IMR-90 (cell line): ENCODE data around the gene CYP2D6. TPM values are rescaled to one million over a fixed set of nuclear protein-coding genes. Genes with fewer than 3 reads are reported as not detected.
"Not testable (repeated sequence)": the region's sequence is repeated elsewhere in the genome, so short reads cannot be mapped to it uniquely, and the experiment has no call there.

ENCODE experiments used
- ATAC-seq: fragments of 200-7000 bp; cut with Tn5 transposase; 2 replicates; pipeline ENCODE4 v1.9.1; 2020; ENCODE audit warnings: low read depth, mild to moderate bottlenecking, moderate library complexity
- BruUV-seq: library from RNA; stranded (reverse); fragments of 400-500 nt; replicated peaks from 2 replicates; lab custom pipeline; 2021; lab: Mats Ljungman, UMichigan
- CTCF ChIA-PET: fragments of 300-600 bp; formaldehyde crosslinking; extraction: SDS; loops from one replicate; lab custom pipeline; 2021; ENCODE audit warnings: antibody characterized with exemption; lab: Yijun Ruan, JAX
- POLR2A ChIA-PET: fragments of 300-600 bp; sonication (Branson Sonifier 250); formaldehyde crosslinking; loops from one replicate; lab custom pipeline; 2022; ENCODE audit warnings: antibody characterized with exemption; ENCODE audit not compliant: unreplicated experiment; lab: Charles Lee
- DNase-seq: peaks from one replicate; pipeline ENCODE4 v3.0.0; 2013
- H2AFZ ChIP-seq: replicated peaks from 2 replicates; pipeline ENCODE3; 2013; ENCODE audit warnings: low read length, mild to moderate bottlenecking; ENCODE audit not compliant: poor library complexity
- H2AK5ac ChIP-seq: 2 replicates; pipeline ENCODE4 v1.6.1; 2013; ENCODE audit warnings: low read depth, low read length, inconsistent platforms
- H2AK9ac ChIP-seq: replicated peaks from 2 replicates; pipeline ENCODE3; 2013; ENCODE audit warnings: mild to moderate bottlenecking, low read depth, low read length, moderate library complexity; ENCODE audit not compliant: poor library complexity
- H2BK120ac ChIP-seq: 2 replicates; pipeline ENCODE4 v1.6.1; 2013; ENCODE audit warnings: low read depth, low read length, inconsistent platforms
- H2BK15ac ChIP-seq: 3 replicates; pipeline ENCODE4 v1.6.1; 2013; ENCODE audit warnings: low read depth, low read length, inconsistent platforms
- H2BK20ac ChIP-seq: 2 replicates; pipeline ENCODE4 v1.6.1; 2013; ENCODE audit warnings: low read depth, mild to moderate bottlenecking, inconsistent platforms, low read length, moderate library complexity
- H2BK5ac ChIP-seq: 2 replicates; pipeline ENCODE4 v1.6.1; 2013; ENCODE audit warnings: mild to moderate bottlenecking, low read depth, low read length, inconsistent platforms; ENCODE audit not compliant: poor library complexity, severe bottlenecking
- H3K14ac ChIP-seq: replicated peaks from 2 replicates; pipeline ENCODE4 v1.6.1; 2013; ENCODE audit warnings: low read depth, low read length, inconsistent platforms
- H3K18ac ChIP-seq: 2 replicates; pipeline ENCODE4 v1.6.1; 2013; ENCODE audit warnings: low read depth, low read length, control low read depth
- H3K23ac ChIP-seq: 2 replicates; pipeline ENCODE4 v1.6.1; 2013; ENCODE audit warnings: low read depth, low read length, inconsistent platforms
- H3K27ac ChIP-seq: 2 replicates; pipeline ENCODE4 v1.5.1; 2013; ENCODE audit warnings: mild to moderate bottlenecking, control low read depth, low read length; ENCODE audit not compliant: insufficient read depth
- H3K27me3 ChIP-seq: 2 replicates; pipeline ENCODE4 v1.6.1; 2013; ENCODE audit warnings: low read length; ENCODE audit not compliant: control insufficient read depth, insufficient read depth
- H3K36me3 ChIP-seq: 2 replicates; pipeline ENCODE4 v1.6.1; 2013; ENCODE audit warnings: low read length, mixed read lengths; ENCODE audit not compliant: control insufficient read depth, insufficient read depth
- H3K4ac ChIP-seq: 2 replicates; pipeline ENCODE4 v1.6.1; 2013; ENCODE audit warnings: low read depth, low read length, inconsistent platforms
- H3K4me1 ChIP-seq: 2 replicates; pipeline ENCODE4 v1.6.1; 2013; ENCODE audit warnings: low read length, mixed read lengths; ENCODE audit not compliant: control insufficient read depth, insufficient read depth
- H3K4me2 ChIP-seq: 2 replicates; pipeline ENCODE4 v1.6.1; 2013; ENCODE audit warnings: low read depth, mild to moderate bottlenecking, control low read depth, low read length, moderate library complexity
- H3K4me3 ChIP-seq: 2 replicates; pipeline ENCODE4 v1.5.1; 2013; ENCODE audit warnings: low read depth, mild to moderate bottlenecking, control low read depth, low read length, moderate library complexity; ENCODE audit not compliant: insufficient read depth
- H3K56ac ChIP-seq: 2 replicates; pipeline ENCODE4 v1.6.1; 2013; ENCODE audit warnings: low read length, inconsistent platforms; ENCODE audit not compliant: insufficient read depth; ENCODE audit errors: extremely low read depth
- H3K79me1 ChIP-seq, 2 experiments: 2 replicates each; pipeline ENCODE4 v1.6.1; 2013; ENCODE audit warnings: low read length in 2 of 2, inconsistent platforms in 1 of 2, low read depth in 1 of 2
- H3K9ac ChIP-seq: 2 replicates; pipeline ENCODE4 v1.6.1; 2013; ENCODE audit warnings: low read depth, low read length, control low read depth
- H3K9me1 ChIP-seq: 2 replicates; pipeline ENCODE4 v1.6.1; 2013; ENCODE audit warnings: low read length, inconsistent platforms; ENCODE audit not compliant: insufficient read depth
- H3K9me3 ChIP-seq: 2 replicates; pipeline ENCODE4 v1.6.1; 2013; ENCODE audit warnings: low read length; ENCODE audit not compliant: control insufficient read depth, insufficient read depth
- H4K20me1 ChIP-seq: 2 replicates; pipeline ENCODE4 v1.6.1; 2013; ENCODE audit warnings: low read length, inconsistent platforms; ENCODE audit not compliant: insufficient read depth
- H4K5ac ChIP-seq: 2 replicates; pipeline ENCODE4 v1.6.1; 2013; ENCODE audit warnings: mild to moderate bottlenecking, low read depth, low read length, control low read depth
- H4K8ac ChIP-seq, 2 experiments: 2 replicates each; pipeline ENCODE4 v1.6.1; 2013; ENCODE audit warnings: low read depth in 2 of 2, low read length in 2 of 2, control low read depth in 1 of 2, inconsistent platforms in 1 of 2
- H4K91ac ChIP-seq: 2 replicates; pipeline ENCODE4 v1.6.1; 2013; ENCODE audit warnings: low read depth, low read length, inconsistent platforms; ENCODE audit not compliant: insufficient read depth
- BHLHE40 ChIP-seq: fragments of 150-350 bp; IDR thresholded peaks from 2 replicates; pipeline ENCODE4 v1.6.1; 2016; ENCODE audit warnings: mild to moderate bottlenecking, low read depth, low read length
- CEBPB ChIP-seq: IDR thresholded peaks from 2 replicates; pipeline ENCODE4 v1.6.1; 2012; ENCODE audit warnings: low read depth, low read length, improper control_type of control experiment
- FOS ChIP-seq: fragments of 150-350 bp; IDR thresholded peaks from 2 replicates; pipeline ENCODE4 v1.6.1; 2016; ENCODE audit warnings: low read depth, low read length
- MAFK ChIP-seq: IDR thresholded peaks from 2 replicates; pipeline ENCODE4 v1.6.1; 2012; ENCODE audit warnings: low read depth, low read length, improper control_type of control experiment
- MAZ ChIP-seq: IDR thresholded peaks from 2 replicates; pipeline ENCODE4 v1.6.1; 2012; ENCODE audit warnings: low read depth, mild to moderate bottlenecking, low read length, improper control_type of control experiment, moderate library complexity, borderline replicate concordance
- NFE2L2 ChIP-seq: fragments of 150-350 bp; IDR thresholded peaks from 2 replicates; pipeline ENCODE4 v1.6.1; 2016; ENCODE audit warnings: low read depth, mild to moderate bottlenecking, low read length
- POLR2A ChIP-seq: IDR thresholded peaks from 2 replicates; pipeline ENCODE4 v1.6.1; 2012; ENCODE audit warnings: mild to moderate bottlenecking, low read depth, low read length
- RAD21 ChIP-seq: IDR thresholded peaks from 2 replicates; pipeline ENCODE4 v1.6.1; 2012; ENCODE audit warnings: low read length, improper control_type of control experiment
- WGBS, 2 experiments: methylation state at CpG; one replicate each; pipeline versions ENCODE4 v1.1.5 to v1.1.7; 2013; ENCODE audit warnings: missing lambda C conversion rate in 2 of 2; ENCODE audit not compliant: insufficient read length in 1 of 2; ENCODE audit errors: extremely low coverage in 2 of 2; 5-methylcytosine and 5-hydroxymethylcytosine counted together
- dilution Hi-C: fragments of 300-500 bp; cut with HindIII; formaldehyde crosslinking; loops from one replicate; pipeline ENCODE4 v1.14.3; 2018; ENCODE audit warnings: low sequenced_read_pairs; ENCODE audit not compliant: unreplicated experiment
- in situ Hi-C: fragments of 300-500 bp; cut with MboI; formaldehyde crosslinking; loops from 3 replicates; pipeline ENCODE4 v1.14.3; 2019; ENCODE audit warnings: low sequenced_read_pairs, inconsistent platforms, mixed read lengths
- intact Hi-C: fragments of 100-400 bp; cut with micrococcal nuclease; formaldehyde crosslinking; loops from 2 replicates; pipeline ENCODE4 v1.10.0; 2022
- polyA plus RNA-seq, 3 experiments: library from polyadenylated mRNA; depleted of rRNA; stranded (reverse); fragments of >200 nt; gene quantifications; 2 replicates each; pipeline ENCODE4 v1.2.3, GENCODE V29; 2012; ENCODE audit warnings: low replicate concordance in 1 of 3
- total RNA-seq: library from RNA; depleted of rRNA; stranded (reverse); fragments of >200 nt; gene quantifications from 2 replicates; pipeline ENCODE4 v1.2.3, GENCODE V29; 2012
- TF ChIP-seq, protein P1 (sequence below): fragments of 150-350 bp; IDR thresholded peaks from 2 replicates; pipeline ENCODE4 v1.6.1; 2017; ENCODE audit warnings: mild to moderate bottlenecking, antibody characterized with exemption, low read length, low read depth

The CYP2D6 gene
- total and polyA plus RNA-seq, 2 of the 4 experiments (the other 2 are of a cell fraction) = under 0.01 to 0.24 TPM

DNA sequence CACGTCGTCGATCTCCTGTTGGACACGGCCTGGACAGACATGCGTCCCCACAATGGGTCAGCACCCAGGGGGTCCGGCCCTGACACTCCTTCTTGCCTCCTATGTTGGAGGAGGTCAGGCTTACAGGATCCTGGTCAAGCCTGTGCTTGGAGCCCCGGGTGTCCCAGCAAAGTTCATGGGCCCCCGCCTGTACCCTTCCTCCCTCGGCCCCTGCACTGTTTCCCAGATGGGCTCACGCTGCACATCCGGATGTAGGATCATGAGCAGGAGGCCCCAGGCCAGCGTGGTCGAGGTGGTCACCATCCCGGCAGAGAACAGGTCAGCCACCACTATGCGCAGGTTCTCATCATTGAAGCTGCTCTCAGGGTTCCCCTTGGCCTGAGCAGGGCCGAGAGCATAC lies 3.0 kb downstream of the CYP2D6 start:
- no TSS peak for BruUV-seq
- H3K9me3 ChIP-seq = no peaks in the 10 kb centered on the region
- H3K4ac ChIP-seq = no peak overlapping the region
- TF ChIP-seq FOS = no peak
- no peak for TF ChIP-seq RAD21
- TF ChIP-seq, protein P1, sequence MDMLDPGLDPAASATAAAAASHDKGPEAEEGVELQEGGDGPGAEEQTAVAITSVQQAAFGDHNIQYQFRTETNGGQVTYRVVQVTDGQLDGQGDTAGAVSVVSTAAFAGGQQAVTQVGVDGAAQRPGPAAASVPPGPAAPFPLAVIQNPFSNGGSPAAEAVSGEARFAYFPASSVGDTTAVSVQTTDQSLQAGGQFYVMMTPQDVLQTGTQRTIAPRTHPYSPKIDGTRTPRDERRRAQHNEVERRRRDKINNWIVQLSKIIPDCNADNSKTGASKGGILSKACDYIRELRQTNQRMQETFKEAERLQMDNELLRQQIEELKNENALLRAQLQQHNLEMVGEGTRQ = no peak
- no peak for TF ChIP-seq MAFK
- no peak for TF ChIP-seq NFE2L2
- TF ChIP-seq POLR2A = no peak
- TF ChIP-seq CEBPB = no peak
- TF ChIP-seq MAZ = no peak
- no peak for TF ChIP-seq BHLHE40
- no peak overlapping the region for H4K91ac ChIP-seq
- no peak overlapping the region for H4K5ac ChIP-seq
- H4K20me1 ChIP-seq = no peaks in the 10 kb centered on the region
- no peak overlapping the region for H3K4me3 ChIP-seq
- H3K9ac ChIP-seq = no peak overlapping the region
- H3K27ac ChIP-seq = no peak overlapping the region
- H2AK9ac ChIP-seq = no peak overlapping the region
- H2AFZ ChIP-seq = no peak overlapping the region
- no peaks in the 10 kb centered on the region for H3K4me1 ChIP-seq
- no peaks in the 10 kb centered on the region for H3K36me3 ChIP-seq
- H3K18ac ChIP-seq = no peak overlapping the region
- DNase-seq (no peak), ATAC-seq (no peak)
- H3K27me3 ChIP-seq = no peaks in the 10 kb centered on the region
- 60% methylated on average over 3 of the region's 16 CpGs; no CpG with 5 or more reads in 1 of the 2 experiments for WGBS, 2 experiments
- in situ Hi-C loops = no loop called here
- H4K8ac ChIP-seq = no peak overlapping the region
- no peaks in the 10 kb centered on the region for H3K9me1 ChIP-seq
- H2BK5ac ChIP-seq = no peak overlapping the region
- H2AK5ac ChIP-seq = no peak overlapping the region
- ChIA-PET CTCF (no interaction called here), POLR2A (no interaction called here)
- H3K56ac ChIP-seq = no peak overlapping the region
- H2BK20ac ChIP-seq = no peak overlapping the region
- no peak overlapping the region for H2BK120ac ChIP-seq
- dilution Hi-C loops = no loop called here
- H3K79me1 ChIP-seq = no peaks in the 10 kb centered on the region
- intact Hi-C loops = no loop called here
- no peak overlapping the region for H2BK15ac ChIP-seq
- H3K4me2 ChIP-seq = no peak overlapping the region
- H3K23ac ChIP-seq = no peak overlapping the region
- H3K14ac ChIP-seq = no peak overlapping the region

DNA sequence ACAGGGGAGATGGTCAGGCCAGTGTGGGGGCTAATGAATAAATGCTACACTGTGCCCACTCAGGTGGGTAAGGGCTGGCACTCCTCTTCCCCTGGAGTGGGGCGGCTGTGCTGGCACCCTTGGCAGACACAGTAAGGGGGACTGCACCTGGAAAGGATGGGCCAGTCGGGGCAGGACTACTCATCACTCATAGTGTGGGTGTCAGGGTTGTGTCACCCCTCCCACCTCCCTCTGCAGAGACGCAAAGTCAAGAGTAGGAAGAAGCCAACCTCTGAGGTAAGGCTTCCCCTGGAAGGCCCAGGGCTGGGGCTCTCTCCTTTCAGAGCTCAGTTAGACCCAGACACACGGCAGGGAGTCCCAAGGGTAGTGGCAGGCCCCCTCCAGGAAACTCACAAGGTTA lies 7.1 kb downstream of the CYP2D6 start:
- H3K4ac ChIP-seq, H3K18ac ChIP-seq, H4K91ac ChIP-seq, intact Hi-C loops, H3K4me2 ChIP-seq, H3K56ac ChIP-seq, H2BK15ac ChIP-seq, POLR2A ChIA-PET, H3K4me1 ChIP-seq, H2BK20ac ChIP-seq, H3K27me3 ChIP-seq, H2BK5ac ChIP-seq, H2AK5ac ChIP-seq, H2AK9ac ChIP-seq, H3K14ac ChIP-seq, H3K9me3 ChIP-seq, H2BK120ac ChIP-seq, H2AFZ ChIP-seq, H3K4me3 ChIP-seq, H4K5ac ChIP-seq, BruUV-seq, H3K27ac ChIP-seq, H4K8ac ChIP-seq, H3K79me1 ChIP-seq, H3K36me3 ChIP-seq, dilution Hi-C loops, H3K9ac ChIP-seq, in situ Hi-C loops, DNase-seq, H3K9me1 ChIP-seq, H3K23ac ChIP-seq, H4K20me1 ChIP-seq, ATAC-seq, CTCF ChIA-PET: not testable (repeated sequence)
- no CpG with 5 or more reads among the region's 4 CpGs for WGBS, 2 experiments
